ENCODE data around the gene PRDM8.

Gene PRDM8

GRCh38 chr4:80156410-80156809 is 40.9 kb upstream of the PRDM8 start:
- no peak for TF ChIP-seq CTCF (IDR thresholded peaks at IDR 0.05; ENCODE audit: insufficient read depth, low read depth, low read length, missing control alignments)
- no peak for DNase-seq (ENCODE audit: low read depth)
- no peak overlapping the region for H3K4me3 ChIP-seq (ENCODE audit: low read depth, low read length)

GRCh38 chr4:80161413-80162058 is 35.8 kb upstream of the PRDM8 start:
- H3K4me3 ChIP-seq (ENCODE audit: low read depth, low read length) = no peak overlapping the region
- no peak for TF ChIP-seq CTCF (IDR thresholded peaks at IDR 0.05; ENCODE audit: insufficient read depth, low read depth, low read length, missing control alignments)
- no peak for DNase-seq (ENCODE audit: low read depth)

- no peak overlapping the region for H3K4me3 ChIP-seq (ENCODE audit: low read depth, low read length)
- no peak for TF ChIP-seq CTCF (IDR thresholded peaks at IDR 0.05; ENCODE audit: insufficient read depth, low read depth, low read length, missing control alignments)
- no peak for DNase-seq (ENCODE audit: low read depth)
These were observed 34.9 kb upstream of the PRDM8 start for GRCh38 chr4:80162418-80162817.

- no peak overlapping the region for H3K4me3 ChIP-seq (ENCODE audit: low read depth, low read length)
- TF ChIP-seq CTCF (IDR thresholded peaks at IDR 0.05; ENCODE audit: insufficient read depth, low read depth, low read length, missing control alignments) = no peak
These were observed 31.4 kb upstream of the PRDM8 start for GRCh38 chr4:80165855-80166254.

GRCh38 chr4:80171251-80171650 is 26.1 kb upstream of the PRDM8 start:
- no peak overlapping the region for H3K4me3 ChIP-seq (ENCODE audit: low read depth, low read length)
- DNase-seq (ENCODE audit: low read depth) = no peak
- TF ChIP-seq CTCF (IDR thresholded peaks at IDR 0.05; ENCODE audit: insufficient read depth, low read depth, low read length, missing control alignments) = no peak

More at GRCh38 chr4:80165855-80166254, 31.4 kb upstream of the PRDM8 start:
- DNase-seq (ENCODE audit: low read depth) = no peak

GRCh38 chr4:80171656-80172055 is 25.6 kb upstream of the PRDM8 start:
- TF ChIP-seq CTCF (IDR thresholded peaks at IDR 0.05; ENCODE audit: insufficient read depth, low read depth, low read length, missing control alignments) = no peak
- H3K4me3 ChIP-seq (ENCODE audit: low read depth, low read length) = no peak overlapping the region
- no peak for DNase-seq (ENCODE audit: low read depth)

- DNase-seq (ENCODE audit: low read depth) = peak; percentile 51
- TF ChIP-seq CTCF (IDR thresholded peaks at IDR 0.05; ENCODE audit: insufficient read depth, low read depth, low read length, missing control alignments) = no peak
- no peak overlapping the region for H3K4me3 ChIP-seq (ENCODE audit: low read depth, low read length)
These were observed 25.1 kb upstream of the PRDM8 start for GRCh38 chr4:80172203-80172602.
